Ishikawa (cell line): ENCODE data around the gene PAQR6.

Source experiments
- CEBPB ChIP-seq: IDR thresholded peaks from 2 replicates; pipeline ENCODE4 v1.6.1; 2012
- CREB1 ChIP-seq: IDR thresholded peaks from 2 replicates; pipeline ENCODE4 v1.6.1; 2012; ENCODE audit warnings: low read depth
- EGR1 ChIP-seq: IDR thresholded peaks from 2 replicates; pipeline ENCODE4 v1.6.1; 2012
- EP300 ChIP-seq: IDR thresholded peaks from 2 replicates; pipeline ENCODE4 v1.6.1; 2012; ENCODE audit warnings: borderline replicate concordance
- FOXM1 ChIP-seq: IDR thresholded peaks from 2 replicates; pipeline ENCODE4 v1.6.1; 2012; ENCODE audit warnings: low read depth, borderline replicate concordance
- NFIC ChIP-seq: IDR thresholded peaks from 2 replicates; pipeline ENCODE4 v1.6.1; 2012
- RAD21 ChIP-seq: IDR thresholded peaks from 2 replicates; pipeline ENCODE4 v1.6.1; 2012; ENCODE audit warnings: low read depth
- TAF1 ChIP-seq: IDR thresholded peaks from 2 replicates; pipeline ENCODE4 v1.6.1; 2012; ENCODE audit warnings: low read depth, mild to moderate bottlenecking
- TCF12 ChIP-seq: IDR thresholded peaks from 2 replicates; pipeline ENCODE4 v1.6.1; 2012; ENCODE audit warnings: low read depth
- TEAD4 ChIP-seq: IDR thresholded peaks from 2 replicates; pipeline ENCODE4 v1.6.1; 2012
- YY1 ChIP-seq: IDR thresholded peaks from 2 replicates; pipeline ENCODE4 v1.6.1; 2012; ENCODE audit warnings: low read depth
- ZBTB7A ChIP-seq: IDR thresholded peaks from 2 replicates; pipeline ENCODE4 v1.6.1; 2012; ENCODE audit warnings: low read depth
- TF ChIP-seq, protein P1 (sequence below): IDR thresholded peaks from 2 replicates; pipeline ENCODE4 v1.6.1; 2012
- TF ChIP-seq, protein P2 (sequence below): IDR thresholded peaks from 2 replicates; pipeline ENCODE4 v1.6.1; 2012; ENCODE audit warnings: low read depth, mild to moderate bottlenecking
- TF ChIP-seq, protein P3 (sequence below): IDR thresholded peaks from 2 replicates; pipeline ENCODE4 v1.6.1; 2012

The PAQR6 gene

DNA sequence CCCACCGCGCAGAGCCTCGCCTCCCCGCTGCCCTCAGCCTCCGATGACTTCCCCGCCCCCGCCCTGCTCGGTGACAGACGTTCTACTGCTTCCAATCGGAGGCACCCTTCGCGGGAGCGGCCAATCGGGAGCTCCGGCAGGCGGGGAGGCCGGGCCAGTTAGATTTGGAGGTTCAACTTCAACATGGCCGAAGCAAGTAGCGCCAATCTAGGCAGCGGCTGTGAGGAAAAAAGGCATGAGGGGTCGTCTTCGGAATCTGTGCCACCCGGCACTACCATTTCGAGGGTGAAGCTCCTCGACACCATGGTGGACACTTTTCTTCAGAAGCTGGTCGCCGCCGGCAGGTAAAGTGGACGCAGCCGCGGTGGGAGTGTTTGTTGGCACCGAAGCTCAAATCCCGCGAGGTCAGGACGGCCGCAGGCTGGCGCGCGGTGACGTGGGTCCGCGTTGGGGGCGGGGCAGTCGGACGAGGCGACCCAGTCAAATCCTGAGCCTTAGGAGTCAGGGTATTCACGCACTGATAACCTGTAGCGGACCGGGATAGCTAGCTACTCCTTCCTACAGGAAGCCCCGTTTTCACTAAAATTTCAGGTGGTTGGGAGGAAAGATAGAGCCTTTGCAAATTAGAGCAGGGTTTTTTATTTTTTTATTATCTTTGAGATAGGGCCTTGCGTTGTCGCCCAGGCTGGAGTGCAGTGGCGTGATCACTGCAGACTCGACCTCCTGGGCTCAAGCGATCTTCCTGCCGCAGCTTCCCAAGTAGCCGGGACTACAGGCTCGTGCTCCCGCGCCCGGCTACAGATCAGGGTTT lies 34.8 kb downstream of the PAQR6 start, which contains the start of gene PMF1:
Gene PMF1, plus strand, starts transcription at position 175 of the 811 bp plus-strand sequence. Its CDS starts 9 bp downstream, at position 184.
- TF ChIP-seq, protein P1, sequence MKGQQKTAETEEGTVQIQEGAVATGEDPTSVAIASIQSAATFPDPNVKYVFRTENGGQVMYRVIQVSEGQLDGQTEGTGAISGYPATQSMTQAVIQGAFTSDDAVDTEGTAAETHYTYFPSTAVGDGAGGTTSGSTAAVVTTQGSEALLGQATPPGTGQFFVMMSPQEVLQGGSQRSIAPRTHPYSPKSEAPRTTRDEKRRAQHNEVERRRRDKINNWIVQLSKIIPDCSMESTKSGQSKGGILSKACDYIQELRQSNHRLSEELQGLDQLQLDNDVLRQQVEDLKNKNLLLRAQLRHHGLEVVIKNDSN: no peak; the same call in 1 of the 2 replicates
- TF ChIP-seq, protein P2, sequence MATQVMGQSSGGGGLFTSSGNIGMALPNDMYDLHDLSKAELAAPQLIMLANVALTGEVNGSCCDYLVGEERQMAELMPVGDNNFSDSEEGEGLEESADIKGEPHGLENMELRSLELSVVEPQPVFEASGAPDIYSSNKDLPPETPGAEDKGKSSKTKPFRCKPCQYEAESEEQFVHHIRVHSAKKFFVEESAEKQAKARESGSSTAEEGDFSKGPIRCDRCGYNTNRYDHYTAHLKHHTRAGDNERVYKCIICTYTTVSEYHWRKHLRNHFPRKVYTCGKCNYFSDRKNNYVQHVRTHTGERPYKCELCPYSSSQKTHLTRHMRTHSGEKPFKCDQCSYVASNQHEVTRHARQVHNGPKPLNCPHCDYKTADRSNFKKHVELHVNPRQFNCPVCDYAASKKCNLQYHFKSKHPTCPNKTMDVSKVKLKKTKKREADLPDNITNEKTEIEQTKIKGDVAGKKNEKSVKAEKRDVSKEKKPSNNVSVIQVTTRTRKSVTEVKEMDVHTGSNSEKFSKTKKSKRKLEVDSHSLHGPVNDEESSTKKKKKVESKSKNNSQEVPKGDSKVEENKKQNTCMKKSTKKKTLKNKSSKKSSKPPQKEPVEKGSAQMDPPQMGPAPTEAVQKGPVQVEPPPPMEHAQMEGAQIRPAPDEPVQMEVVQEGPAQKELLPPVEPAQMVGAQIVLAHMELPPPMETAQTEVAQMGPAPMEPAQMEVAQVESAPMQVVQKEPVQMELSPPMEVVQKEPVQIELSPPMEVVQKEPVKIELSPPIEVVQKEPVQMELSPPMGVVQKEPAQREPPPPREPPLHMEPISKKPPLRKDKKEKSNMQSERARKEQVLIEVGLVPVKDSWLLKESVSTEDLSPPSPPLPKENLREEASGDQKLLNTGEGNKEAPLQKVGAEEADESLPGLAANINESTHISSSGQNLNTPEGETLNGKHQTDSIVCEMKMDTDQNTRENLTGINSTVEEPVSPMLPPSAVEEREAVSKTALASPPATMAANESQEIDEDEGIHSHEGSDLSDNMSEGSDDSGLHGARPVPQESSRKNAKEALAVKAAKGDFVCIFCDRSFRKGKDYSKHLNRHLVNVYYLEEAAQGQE: no peak
- TF ChIP-seq CEBPB (no peak; the same call in 1 of the 2 replicates), TEAD4 (peak; percentile 14; the same call in 1 of the 2 replicates), ZBTB7A (no peak; the same call in 1 of the 2 replicates), NFIC (0 out of 2 replicates have a peak, but pooled peaks have one; percentile 29), CREB1 (peak; percentile 84), RAD21 (no peak), EP300 (no peak; the same call in 1 of the 2 replicates), TCF12 (no peak), TAF1 (peak; percentile 90), YY1 (peak; percentile 92), EGR1 (peak; percentile 65; the same call in 1 of the 2 replicates), FOXM1 (no peak)
- TF ChIP-seq, protein P3, sequence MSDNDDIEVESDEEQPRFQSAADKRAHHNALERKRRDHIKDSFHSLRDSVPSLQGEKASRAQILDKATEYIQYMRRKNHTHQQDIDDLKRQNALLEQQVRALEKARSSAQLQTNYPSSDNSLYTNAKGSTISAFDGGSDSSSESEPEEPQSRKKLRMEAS: peak; percentile 76; the same call in 1 of the 2 replicates

DNA sequence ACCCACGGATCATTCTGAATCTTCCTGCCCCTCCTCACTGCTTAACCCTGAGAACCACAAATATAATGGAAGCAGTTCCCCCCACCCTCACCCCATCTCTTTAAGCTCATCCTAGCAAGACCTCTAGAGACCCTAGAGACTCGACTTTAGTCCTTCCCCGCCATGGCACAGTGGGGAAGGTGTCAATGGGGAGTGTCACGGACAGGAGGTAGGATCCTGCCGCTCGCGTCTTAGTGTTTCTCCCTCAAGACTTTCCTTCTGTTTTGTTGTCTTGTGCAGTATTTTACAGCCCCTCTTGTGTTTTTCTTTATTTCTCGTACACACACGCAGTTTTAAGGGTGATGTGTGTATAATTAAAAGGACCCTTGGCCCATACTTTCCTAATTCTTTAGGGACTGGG lies 35.7 kb downstream of the PAQR6 start:
- TF ChIP-seq, protein P2: no peak
- TF ChIP-seq EP300 (no peak), FOXM1 (no peak), ZBTB7A (no peak), NFIC (no peak), CEBPB (no peak), TEAD4 (no peak), TCF12 (no peak), RAD21 (no peak), TAF1 (no peak), CREB1 (no peak), YY1 (no peak), EGR1 (no peak)
- TF ChIP-seq, protein P3: no peak
- TF ChIP-seq, protein P1: no peak

DNA sequence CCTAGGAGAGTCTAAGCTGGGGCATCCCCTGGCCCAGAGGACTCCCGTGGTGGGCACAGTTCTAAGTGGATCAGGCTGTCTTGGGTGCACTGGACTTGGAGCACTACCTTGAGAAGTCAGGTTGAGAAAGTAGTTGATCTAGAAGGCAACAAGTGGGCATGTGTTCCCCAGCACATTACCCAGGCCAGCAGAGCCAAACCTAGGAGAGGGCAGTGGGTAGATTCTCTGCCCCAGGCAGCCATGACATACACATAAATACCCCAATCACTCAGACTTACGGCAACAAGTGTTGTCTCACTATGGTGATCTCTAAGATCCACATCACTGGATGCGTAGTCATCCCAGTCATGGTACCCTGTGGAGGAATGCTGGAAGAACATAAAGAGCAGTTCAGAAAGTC lies 36.6 kb downstream of the PAQR6 start:
- TF ChIP-seq CEBPB (no peak), TAF1 (no peak)

DNA sequence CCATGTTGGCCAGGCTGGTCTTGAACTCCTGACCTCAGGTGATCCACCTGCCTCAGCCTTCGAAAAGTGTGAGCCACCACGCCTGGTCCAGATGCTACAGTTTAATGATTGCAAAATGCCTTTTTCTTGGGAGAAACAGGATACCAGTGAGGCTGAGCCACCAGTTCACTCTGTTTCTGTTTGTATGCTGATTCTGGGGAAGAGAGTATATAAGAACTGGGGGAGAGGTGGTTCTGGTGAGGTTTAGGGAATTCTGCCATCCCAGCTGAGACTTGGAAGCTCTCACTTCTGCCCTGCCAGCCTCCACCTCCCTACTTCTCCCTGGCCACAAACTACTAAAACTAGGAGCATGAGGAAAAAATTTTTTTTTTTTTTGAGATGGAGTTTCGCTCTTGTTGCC lies 43.2 kb downstream of the PAQR6 start:
- no peak for TF ChIP-seq EP300
- TF ChIP-seq ZBTB7A: no peak
- TF ChIP-seq TCF12: no peak
- no peak for TF ChIP-seq NFIC
- TF ChIP-seq EGR1: no peak
- no peak for TF ChIP-seq TEAD4
- TF ChIP-seq, protein P3: no peak
- TF ChIP-seq FOXM1: no peak
- no peak for TF ChIP-seq CEBPB
- no peak for TF ChIP-seq TAF1
- no peak for TF ChIP-seq CREB1
- TF ChIP-seq, protein P2: no peak
- TF ChIP-seq RAD21: no peak
- TF ChIP-seq, protein P1: no peak
- TF ChIP-seq YY1: no peak
